22Rv1 (cell line): ENCODE data around the gene RNF125.

Experiments used
- H3K27ac ChIP-seq: fragments of 450-650 bp; 2 replicates; pipeline ENCODE4 v1.5.1; 2017
- CTCF ChIP-seq: fragments of 450-650 bp; IDR thresholded peaks from 2 replicates; pipeline ENCODE4 v1.5.1; 2017; ENCODE audit warnings: mild to moderate bottlenecking
- ZFX ChIP-seq: fragments of 450-650 bp; IDR thresholded peaks from 2 replicates; pipeline ENCODE4 v1.6.1; 2017; ENCODE audit warnings: antibody characterized with exemption, borderline replicate concordance

The RNF125 gene

DNA sequence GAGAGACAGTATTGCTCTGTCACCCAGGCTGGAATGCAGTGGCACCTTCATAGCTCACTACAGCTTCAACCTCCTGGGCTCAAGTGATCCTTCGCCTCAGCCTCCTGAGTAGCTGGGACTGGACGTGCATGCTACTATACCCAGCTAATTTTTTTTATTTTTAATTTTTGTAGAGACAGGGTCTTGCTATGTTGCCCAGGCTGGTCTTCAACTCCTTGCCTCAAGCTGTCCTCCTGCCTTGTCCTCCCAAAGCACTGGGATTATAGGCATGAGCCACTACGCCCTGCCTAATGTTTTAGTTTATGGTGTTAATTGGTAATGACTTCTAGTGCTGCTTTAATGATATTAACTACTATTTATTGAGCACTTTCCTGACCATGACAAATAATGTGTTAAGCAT is 91.4 kb downstream of the RNF125 start:
- no peak overlapping the region for H3K27ac ChIP-seq
- TF ChIP-seq ZFX (no peak), CTCF (no peak)

- no peak overlapping the region for H3K27ac ChIP-seq
- TF ChIP-seq ZFX (no peak), CTCF (no peak)
These were observed 93.1 kb downstream of the RNF125 start for GRCh38 chr18:32111706-32112105.

DNA sequence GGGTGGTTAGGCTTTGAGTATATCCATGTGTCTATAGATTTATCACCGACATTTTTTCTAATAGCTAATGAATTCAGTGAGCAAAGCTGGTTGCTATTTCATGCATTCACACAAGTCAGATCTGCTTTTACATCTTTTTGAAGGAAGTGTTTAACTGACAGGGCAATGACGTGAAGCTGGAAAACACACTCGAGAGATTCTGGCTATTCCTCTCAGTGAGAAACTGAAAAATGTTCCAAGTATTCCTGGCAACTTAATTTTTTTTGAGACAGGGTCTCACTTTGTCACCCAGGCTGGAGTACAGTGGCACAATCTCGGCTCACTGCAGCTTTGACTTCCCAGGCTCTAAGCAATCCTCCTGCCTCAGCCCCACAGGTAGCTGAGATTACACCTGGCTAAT is 94.2 kb downstream of the RNF125 start:
- TF ChIP-seq ZFX (no peak), CTCF (no peak)
- H3K27ac ChIP-seq, result no peak overlapping the region

GRCh38 chr18:32114293-32114942 is 95.8 kb downstream of the RNF125 start:
- no peak overlapping the region for H3K27ac ChIP-seq
- TF ChIP-seq CTCF (no peak), ZFX (no peak)

DNA sequence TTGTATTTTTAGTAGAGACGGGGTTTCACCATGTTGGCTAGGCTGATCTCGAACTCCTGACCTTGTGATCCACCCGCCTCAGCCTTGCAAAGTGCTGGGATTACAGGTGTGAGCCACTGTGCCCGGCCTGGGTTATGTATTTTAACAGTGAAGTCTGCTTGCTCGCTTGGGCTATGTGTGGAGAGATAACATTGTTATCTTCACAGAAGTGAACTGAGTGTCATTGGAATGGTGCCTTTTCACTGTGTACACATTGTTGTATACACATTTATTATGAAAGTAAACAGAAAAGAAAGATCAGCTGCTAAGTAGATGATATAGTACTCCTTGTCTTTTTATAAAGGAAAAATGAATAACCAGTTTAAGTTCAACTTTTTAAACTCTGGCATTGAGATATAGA is 103.4 kb downstream of the RNF125 start:
- H3K27ac ChIP-seq, result no peak overlapping the region
- TF ChIP-seq CTCF, result no peak
- TF ChIP-seq ZFX, result no peak
